PFSK-1 (cell line): Measurements from ENCODE around the gene SLC29A2.

ENCODE experiments used
- FOXP2 ChIP-seq: optimal IDR thresholded peaks from 2 replicates; pipeline ENCODE3; 2011; ENCODE audit warnings: borderline replicate concordance, control low read depth, inconsistent platforms; ENCODE audit not compliant: insufficient read depth; ENCODE audit errors: extremely low read length, extremely low read depth
- POLR2AphosphoS5 ChIP-seq: IDR thresholded peaks from 2 replicates; pipeline ENCODE4 v1.6.1; 2012; ENCODE audit warnings: low read depth, mild to moderate bottlenecking, control low read depth, low read length, moderate library complexity
- SIN3A ChIP-seq: IDR thresholded peaks from 2 replicates; pipeline ENCODE4 v1.6.1; 2012; ENCODE audit warnings: mild to moderate bottlenecking, low read length, moderate library complexity, borderline replicate concordance; ENCODE audit not compliant: insufficient read depth
- TAF1 ChIP-seq: IDR thresholded peaks from 2 replicates; pipeline ENCODE4 v1.6.1; 2012; ENCODE audit warnings: low read length, control low read depth, borderline replicate concordance; ENCODE audit not compliant: insufficient read depth
- TF ChIP-seq, protein P1 (sequence below), 2 experiments: IDR thresholded peaks; 2 replicates each; pipeline versions ENCODE4 v1.6.1 to v1.8.0; 2011 to 2012; ENCODE audit warnings: low read depth in 2 of 2, low read length in 2 of 2, control low read depth in 1 of 2, inconsistent platforms in 1 of 2, mild to moderate bottlenecking in 1 of 2, moderate library complexity in 1 of 2; ENCODE audit not compliant: insufficient read depth in 1 of 2

SLC29A2 gene

GRCh38 chr11:66339162-66339675 lies 32.3 kb downstream of the SLC29A2 start:
- TF ChIP-seq SIN3A (no peak), POLR2AphosphoS5 (no peak), TAF1 (no peak)
- TF ChIP-seq, protein P1, sequence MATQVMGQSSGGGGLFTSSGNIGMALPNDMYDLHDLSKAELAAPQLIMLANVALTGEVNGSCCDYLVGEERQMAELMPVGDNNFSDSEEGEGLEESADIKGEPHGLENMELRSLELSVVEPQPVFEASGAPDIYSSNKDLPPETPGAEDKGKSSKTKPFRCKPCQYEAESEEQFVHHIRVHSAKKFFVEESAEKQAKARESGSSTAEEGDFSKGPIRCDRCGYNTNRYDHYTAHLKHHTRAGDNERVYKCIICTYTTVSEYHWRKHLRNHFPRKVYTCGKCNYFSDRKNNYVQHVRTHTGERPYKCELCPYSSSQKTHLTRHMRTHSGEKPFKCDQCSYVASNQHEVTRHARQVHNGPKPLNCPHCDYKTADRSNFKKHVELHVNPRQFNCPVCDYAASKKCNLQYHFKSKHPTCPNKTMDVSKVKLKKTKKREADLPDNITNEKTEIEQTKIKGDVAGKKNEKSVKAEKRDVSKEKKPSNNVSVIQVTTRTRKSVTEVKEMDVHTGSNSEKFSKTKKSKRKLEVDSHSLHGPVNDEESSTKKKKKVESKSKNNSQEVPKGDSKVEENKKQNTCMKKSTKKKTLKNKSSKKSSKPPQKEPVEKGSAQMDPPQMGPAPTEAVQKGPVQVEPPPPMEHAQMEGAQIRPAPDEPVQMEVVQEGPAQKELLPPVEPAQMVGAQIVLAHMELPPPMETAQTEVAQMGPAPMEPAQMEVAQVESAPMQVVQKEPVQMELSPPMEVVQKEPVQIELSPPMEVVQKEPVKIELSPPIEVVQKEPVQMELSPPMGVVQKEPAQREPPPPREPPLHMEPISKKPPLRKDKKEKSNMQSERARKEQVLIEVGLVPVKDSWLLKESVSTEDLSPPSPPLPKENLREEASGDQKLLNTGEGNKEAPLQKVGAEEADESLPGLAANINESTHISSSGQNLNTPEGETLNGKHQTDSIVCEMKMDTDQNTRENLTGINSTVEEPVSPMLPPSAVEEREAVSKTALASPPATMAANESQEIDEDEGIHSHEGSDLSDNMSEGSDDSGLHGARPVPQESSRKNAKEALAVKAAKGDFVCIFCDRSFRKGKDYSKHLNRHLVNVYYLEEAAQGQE (IDR thresholded peaks at IDR 0.05; ENCODE audit: insufficient read depth in 1 of 2, low read depth in 2 of 2, low read length in 2 of 2): no peak

DNA sequence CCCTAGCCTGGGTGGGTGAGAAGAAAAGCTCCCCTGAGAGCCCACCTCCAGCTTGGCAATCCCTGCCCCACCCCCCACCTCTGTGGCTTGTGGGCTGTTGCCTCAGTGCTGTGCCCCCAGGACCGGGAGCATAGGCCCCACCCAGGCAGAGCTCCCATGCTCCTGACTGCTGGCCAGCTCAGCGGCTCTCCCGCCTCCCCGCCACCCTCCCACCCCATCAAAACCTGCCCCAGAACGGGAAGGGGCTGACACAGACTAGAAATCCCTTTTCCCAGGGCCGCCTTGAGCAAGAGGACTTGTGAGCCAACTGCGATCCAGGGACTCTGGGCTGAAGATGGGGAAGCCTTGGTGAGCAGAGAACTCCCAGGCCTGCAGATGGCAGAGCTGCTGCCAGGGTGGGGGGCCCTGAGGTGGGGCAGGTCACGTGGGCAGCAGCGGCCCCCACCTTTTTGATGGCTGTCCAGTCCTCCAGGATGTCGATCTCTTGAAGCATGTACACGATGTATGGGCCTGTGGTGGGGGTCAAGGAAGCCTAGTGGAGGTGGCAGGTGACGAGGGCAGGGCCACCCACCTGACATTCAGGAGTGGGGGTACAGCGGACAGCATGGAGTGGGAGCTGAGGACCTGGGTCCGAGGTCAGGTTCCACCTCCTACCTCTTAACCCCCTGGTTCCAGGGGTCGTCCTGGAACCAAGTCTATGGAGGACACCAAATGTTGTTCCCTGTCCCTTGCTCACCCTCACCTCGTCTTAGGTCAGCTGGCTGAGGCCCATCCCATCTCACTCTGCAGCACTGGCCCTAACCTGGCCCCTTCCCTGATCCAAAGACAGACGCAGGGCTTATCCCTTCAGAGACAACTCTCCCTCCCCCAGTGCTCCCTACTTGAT lies 33.0 kb downstream of the SLC29A2 start:
- TF ChIP-seq TAF1 (no peak), FOXP2 (no peak), POLR2AphosphoS5 (no peak), SIN3A (no peak)
- TF ChIP-seq, protein P1 (IDR thresholded peaks at IDR 0.05; ENCODE audit: insufficient read depth in 1 of 2, low read depth in 2 of 2, low read length in 2 of 2): no peak

DNA sequence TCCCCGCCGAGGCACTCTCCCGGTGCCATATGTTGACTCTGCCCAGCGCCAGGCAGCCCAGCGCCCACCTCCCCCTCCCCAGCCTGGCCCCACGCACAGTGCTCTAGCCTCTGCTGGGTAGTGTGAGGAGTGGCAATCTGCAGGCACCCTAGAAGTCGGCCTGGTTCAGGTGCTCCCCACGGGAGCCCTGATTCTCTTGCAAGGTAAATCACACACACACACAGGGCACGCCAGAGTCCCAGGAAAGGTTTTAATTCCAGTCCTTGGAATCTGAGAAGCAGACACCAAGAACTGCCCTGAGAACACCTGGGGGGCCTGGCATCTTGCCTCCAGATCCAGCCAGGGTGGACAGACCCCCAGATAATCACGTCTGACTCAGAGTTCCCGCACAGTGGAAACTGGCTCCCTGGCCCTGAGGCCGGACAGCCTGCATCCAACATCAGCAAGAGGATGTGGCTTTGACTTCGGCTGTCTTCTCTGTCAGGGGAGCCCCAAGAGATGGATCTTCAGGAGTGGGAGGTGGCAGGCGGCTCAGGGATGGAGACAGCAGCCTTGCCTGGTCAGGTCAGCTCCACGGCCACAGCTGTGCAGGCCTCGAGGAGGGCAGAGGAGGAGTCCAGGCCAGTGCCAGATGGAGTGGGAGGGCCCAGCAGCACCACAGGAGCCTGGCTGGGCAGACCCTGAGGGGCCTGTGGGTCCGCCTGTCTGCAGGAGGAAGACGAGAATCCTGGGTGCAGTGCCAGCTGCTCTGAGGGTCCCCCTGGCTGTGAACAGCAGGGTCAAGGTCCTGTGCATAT lies 34.3 kb downstream of the SLC29A2 start:
- TF ChIP-seq FOXP2 (no peak), SIN3A (no peak), TAF1 (no peak), POLR2AphosphoS5 (no peak)
- TF ChIP-seq, protein P1 (IDR thresholded peaks at IDR 0.05; ENCODE audit: insufficient read depth in 1 of 2, low read depth in 2 of 2, low read length in 2 of 2): no peak

DNA sequence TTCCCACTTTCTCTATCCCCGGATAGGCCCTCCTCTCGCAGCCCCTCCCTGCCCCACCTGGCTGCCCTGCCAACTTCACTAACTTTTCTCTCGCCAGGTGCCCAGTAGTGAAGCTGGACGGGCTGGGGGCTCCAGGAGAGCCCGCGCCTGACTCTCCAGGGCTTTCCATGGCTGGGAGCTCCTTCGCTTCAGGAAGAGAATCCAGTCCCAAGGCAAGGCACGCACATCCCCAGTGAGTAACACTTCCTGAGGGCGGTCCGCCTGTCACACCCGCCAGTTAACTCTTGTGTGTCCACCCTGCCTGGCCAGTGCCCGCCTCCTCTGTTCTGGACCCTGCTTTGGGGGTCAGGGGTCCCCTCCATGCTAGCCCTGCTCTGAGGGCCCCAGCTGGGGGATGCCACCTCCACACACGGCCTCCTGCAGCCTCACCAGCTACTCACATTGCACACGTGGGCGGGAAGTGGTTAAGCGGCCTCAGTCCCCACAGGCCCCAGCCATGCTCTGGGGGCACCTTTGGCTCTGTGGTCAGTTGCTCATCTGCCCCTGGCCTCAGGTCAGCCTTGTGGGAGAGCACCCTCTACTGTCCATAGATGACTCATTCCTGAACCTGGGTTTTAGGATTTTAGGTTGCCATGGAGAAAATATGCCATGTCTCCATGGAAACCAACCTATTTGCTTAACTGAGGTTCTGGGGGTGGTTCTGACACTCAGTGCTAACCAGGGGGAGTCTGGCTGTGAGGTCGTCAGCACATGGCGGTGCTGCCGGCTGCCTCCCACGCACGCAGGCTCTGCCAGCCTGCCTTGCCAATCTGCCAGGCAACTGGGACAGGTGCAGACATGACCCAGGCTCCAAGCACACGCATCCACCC lies 35.1 kb downstream of the SLC29A2 start, which contains the start of gene RIN1:
Gene RIN1, minus strand, starts transcription at position 201 of the 869 bp plus-strand sequence. Its CDS starts 32 bp downstream, at position 169.
- TF ChIP-seq SIN3A: no peak
- TF ChIP-seq, protein P1 (IDR thresholded peaks at IDR 0.05; ENCODE audit: insufficient read depth in 1 of 2, low read depth in 2 of 2, low read length in 2 of 2): peak in 1 of 2 experiments; percentile 11; a peak in 1 of 4 replicates
- TF ChIP-seq POLR2AphosphoS5: no peak
